Femur (tissue), 1 donor: Measurements from ENCODE around the gene TMOD2.
"Not testable (repeated sequence)": the region's sequence is repeated elsewhere in the genome, so short reads cannot be mapped to it uniquely, and the experiment has no call there.

ENCODE experiments used
- DNase-seq: peaks from one replicate; pipeline ENCODE4 v3.0.0-alpha.2; 2017

TMOD2 gene

DNA sequence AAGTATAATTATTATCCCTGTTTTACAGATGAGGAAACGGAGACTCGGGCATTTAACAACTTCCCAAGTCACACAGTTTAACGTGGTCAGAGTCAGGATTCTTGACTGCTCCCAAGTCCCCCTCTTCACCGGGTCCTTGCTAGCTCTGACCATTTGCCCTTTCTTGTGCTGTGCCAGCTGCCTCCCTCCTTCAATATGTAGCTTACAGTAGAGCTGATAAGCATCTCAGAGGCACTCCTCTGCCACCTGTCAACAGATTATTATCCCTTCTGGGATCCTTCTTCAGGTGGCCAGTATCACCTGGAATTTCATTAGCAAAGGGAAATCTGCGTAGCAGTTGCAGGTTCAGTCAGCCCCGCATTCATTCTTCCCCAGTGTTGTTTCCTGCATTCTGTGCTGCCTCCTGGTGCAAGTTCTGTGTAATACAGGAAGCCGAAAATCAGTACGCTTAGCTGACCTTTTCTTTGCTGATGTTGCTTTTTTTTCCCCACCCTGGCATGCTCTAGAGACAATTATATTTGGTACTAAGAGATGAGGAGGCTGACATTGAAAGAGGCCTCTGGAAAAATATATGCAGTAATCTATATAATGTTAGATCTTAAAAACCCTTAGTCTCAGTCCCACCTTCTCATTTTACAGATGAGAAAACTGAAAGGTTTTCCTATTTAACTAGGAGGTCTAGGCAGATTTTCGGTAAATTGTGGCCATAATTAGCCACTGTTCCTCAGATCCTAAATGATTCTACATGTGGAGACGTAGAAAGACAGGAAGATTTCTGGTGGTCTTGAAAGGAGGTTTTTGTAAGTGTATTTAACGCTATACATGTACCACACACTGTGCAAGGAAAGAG, 24.8 kb downstream of the TMOD2 start:
- peak; percentile 37 for DNase-seq

DNA sequence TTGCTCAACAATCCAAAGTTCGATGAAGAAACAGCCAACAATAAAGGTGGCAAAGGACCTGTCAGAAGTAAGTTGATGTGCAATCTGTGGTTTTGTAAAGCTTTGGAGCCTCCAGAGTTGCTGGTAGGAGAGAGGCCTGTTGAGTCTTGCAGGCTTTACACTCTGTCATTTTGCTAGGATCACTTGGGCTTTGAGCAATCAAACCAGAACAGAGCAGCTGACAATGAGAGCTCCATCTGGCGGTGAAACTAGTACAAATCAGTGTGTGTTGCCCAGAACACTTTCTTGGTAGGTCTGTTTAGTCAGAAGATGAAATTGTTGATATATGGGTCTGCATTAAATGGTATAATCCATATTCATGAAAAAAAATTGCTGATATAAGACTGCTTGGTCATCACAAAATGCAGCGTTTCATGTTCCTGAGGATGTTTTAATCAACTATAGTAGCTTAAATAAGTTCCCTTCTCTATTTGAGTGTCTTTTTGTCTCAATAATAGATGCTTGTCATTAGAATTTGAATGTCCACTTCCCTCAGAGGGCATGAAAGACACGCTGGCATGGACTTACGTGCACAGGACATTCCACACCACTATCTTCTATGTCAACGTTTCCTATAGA, 25.7 kb downstream of the TMOD2 start:
- DNase-seq = peak; percentile 74

DNA sequence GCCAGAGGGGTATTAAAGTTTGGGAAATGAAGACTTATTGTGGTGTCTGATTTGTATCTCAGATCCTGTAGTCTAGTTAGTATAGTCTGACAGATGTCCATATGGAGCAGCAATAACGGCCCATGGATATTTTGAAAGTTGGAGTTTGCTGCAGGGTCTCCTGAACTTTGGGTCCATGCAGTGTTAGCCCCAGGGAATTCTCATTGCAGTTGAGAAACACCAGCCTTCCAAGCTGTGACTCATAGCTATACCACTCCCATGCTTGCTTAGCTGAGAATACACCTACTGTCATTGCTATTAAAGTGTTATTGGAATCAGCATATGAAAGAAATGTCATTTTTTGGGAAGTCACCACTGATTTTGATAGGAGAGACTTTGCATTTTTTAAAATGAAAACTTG, 29.2 kb downstream of the TMOD2 start:
- no peak for DNase-seq

DNA sequence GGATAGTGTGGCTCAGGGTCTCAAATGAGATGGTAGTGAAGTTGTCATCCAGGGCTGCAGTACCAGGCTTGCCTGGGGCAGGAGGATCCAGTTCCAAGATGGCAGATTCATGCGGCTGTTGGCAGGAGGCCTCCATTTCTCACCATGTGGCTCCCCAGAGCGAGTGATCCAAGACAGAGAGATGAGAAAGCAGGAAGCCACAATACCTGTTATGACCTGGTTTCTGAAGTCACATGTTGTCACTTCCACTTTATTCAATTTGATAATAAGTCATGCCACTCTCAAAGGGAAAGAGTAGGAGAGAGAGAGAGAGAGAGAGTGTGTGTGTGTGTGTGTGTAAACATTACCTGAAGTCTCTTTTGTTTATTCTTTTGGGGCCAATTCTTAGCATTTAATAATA, 30.1 kb downstream of the TMOD2 start:
- no peak for DNase-seq

DNA sequence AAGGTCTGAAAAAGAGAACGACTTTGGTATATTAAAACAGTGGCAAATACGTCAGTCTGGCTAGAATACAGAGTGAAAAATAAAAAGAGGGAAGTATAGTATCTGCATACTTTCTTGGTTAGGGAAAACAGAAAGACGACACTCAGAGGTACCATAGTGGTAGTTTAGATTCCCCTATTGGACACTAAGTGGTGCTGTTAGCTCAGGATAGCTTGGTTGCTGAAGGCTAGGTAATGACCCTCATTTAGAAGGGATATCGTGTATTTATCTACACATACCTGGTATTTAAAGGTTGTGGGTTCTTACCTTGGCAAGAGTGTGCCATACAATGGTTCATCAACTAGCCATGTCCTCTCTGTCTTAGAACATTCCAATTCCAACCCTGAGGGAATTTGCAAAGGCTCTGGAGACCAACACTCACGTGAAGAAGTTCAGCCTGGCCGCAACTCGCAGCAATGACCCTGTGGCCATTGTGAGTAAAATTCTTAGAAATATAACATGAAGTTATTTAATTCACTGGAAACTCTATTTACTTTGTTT, 31.0 kb downstream of the TMOD2 start:
- no peak for DNase-seq

DNA sequence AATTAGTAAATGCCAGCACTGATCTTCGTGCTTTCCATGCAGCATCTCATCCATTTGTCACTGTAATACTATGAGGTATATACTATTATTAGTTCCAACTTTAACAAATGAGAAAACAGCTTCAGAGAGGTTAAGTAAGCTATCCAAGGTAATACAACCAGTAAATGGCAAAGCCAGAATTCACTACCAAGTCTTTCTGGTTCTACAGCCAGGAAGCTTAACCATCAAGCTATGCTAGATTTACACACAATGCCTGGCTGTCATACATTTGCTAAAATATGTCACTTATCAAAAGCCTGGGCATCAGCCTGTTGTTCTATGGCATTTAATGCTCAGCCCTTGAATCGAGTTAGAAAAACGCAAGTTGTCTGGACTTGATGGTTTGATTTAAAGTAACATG, 32.6 kb downstream of the TMOD2 start:
- DNase-seq = no peak

DNA sequence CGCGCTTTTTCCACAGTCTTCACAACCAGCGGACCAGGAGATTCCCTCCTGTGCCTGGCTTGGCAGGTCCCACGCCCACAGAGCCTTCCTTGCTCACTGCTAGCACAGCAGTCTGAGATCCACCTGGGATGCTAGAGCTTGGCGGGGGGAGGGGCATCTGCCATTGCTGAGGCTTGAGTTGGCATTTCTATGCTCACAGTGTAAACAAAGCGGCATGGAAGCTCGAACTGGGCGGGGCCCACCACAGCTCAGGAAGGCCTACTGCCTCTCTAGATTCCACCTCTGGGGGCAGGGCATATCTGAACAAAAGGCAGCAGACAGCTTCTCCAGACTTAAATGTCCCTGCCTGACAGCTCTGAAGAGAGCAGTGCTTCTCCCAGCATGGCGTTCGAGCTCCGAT, 35.7 kb downstream of the TMOD2 start:
- not testable (repeated sequence) for DNase-seq

DNA sequence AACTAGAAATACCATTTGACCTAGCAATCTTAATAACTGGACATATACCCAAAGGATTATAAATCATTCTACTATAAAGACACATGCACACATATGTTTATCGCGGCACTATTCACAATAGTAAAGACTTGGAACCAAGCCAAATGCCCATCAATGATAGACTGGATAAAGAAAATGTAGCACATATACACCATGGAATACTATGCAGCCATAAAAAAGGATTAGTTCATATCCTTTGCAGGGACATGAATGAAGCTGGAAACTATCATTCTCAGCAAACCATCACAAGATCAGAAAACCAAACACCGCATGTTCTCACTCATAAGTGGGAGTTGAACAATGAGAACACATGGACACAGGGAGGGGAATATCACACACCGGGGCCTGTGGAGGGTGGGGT, 41.1 kb downstream of the TMOD2 start:
- DNase-seq = not testable (repeated sequence)

DNA sequence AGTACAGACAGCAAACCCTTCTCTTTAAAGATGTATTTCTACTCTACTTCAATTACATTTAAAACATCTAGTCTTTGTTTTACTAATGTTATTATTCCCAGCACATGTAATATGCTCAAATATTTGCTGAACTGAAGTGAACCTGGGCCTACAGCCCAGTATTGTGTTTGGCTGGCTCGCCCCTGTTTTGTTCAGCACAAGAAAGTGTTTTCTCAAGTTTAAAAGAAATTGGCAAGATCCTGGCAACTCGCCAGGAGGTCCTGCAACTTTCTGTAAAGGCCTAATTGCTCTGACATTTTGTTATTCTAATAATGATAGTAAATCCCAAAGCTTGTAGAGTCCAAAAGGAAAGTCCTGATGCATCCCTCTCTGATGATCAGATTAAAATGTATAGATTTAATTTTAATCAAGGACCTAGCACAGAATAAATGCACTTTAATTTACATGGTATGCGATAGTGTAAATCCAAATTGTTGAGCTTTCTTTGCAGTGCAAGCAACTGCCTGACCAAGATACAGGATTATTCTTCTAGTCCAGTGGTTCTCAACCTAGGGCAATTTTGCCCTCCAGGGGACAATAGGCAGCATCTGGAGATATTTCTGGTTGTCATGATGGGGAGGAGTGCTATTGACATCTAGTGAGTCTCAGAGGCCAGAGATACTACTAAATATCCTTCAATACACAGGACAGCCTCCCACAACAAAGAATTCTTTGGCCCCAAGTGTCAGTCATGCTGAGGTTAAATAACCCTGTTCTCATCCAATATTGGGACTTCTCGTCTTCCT, 42.3 kb downstream of the TMOD2 start:
- DNase-seq = peak; percentile 55

DNA sequence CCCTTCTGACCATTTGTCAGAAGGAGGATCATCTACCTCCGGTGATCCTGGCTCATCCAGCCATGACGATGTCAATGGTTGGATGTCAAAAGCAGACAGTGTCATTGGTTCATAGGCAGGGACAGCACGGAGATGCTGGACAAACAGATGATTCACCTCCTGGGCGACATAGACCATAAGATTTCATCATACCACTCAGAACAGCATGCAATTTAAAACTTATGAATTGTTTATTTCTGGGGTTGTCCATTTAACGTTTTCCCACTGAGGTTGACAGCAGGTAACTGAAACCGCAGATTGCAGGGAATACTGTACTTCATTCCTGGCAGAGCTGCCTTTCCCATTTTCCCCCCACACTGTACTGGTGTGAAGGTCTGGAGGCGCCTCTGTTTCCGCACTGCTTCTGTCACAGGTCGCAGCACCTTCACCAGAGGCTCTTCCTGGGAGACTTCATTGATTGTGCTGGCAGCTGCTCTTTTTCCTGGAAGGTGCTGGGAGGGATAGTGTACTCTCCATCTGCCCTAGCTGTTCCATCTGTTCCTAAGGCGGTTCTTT, 45.5 kb downstream of the TMOD2 start:
- no peak for DNase-seq

DNA sequence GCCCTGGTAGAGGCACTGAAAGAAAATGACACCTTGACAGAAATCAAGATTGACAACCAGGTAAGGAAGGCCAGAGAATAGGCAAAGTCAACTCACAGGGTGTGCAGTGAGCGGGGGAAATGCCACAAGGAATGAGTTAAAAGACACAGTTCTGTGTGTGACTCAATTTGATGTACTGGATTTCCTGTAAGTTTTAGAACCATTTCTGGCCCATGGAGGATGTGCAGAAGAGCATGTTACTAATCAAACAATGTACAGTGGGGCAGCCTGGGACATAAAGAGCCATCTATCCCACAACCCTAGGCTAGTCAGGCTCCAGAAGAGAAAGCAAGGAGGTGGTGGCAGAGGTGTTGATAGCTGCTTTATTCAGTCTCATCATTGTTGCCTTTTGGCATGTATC, 46.9 kb downstream of the TMOD2 start:
- no peak for DNase-seq

DNA sequence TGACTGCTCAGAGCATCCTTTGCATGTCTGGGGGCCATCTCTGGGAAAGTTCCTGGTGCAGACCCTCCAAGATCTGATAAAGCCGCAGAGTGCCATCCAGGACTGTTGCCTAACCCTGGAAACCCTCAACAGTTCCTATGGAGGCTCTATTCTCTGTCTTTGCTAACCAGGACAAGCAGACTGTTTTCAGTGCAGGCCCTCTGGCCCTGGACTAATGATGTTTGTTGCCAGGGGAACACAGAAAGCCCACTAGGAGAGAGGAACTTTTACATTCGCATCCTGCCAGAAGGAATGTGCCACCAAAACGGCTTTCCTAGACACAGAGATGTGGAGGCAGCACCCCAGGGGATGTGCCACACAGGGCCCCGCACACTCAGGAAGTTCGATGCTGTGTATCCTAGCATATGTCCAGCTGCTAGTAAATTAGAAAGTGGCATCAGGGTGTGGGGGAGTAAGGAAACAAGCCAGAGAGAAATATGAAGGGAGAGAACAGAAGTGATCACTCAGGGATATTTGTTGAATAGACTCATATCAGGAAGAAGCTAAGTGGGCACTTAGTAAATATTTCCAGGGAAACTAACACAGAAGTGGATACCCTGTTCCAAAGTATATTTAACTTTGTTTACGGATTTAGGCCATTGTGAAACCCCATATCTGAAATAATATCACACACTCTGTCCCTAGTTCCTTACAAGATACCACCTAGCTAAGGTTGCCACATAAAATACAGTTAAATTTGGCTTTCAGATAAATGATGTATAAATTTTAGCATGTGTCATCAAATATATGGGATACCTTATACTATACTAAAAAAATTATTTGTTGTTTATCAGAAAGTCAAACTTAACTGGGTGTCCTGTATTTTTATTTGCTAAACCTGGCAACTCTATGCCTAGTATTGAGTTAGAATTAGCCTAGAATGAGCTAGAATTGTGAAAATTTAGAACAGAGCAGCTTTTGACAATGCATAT, 48.2 kb downstream of the TMOD2 start:
- DNase-seq = no peak

DNA sequence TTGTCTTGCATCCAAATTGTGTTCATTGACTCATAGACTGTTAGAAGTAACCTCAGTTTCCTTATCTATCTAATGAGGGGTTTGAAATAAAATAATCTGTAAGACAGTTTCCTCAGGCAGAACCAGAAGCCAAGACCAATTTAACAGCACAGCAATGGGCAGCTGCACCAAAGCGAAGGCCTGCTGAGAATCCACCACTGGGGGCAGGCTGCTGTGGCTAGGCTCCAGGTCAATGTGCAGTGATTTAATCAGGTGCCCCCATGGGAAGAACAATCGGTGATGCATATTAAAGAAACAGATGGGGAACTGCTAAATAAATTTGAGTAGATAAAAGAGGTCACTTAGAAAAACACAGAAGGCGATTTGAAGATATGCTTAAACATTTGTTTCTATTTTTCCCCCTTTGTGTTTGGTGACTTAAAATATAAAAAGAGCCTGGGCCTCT, 50.0 kb downstream of the TMOD2 start:
- no peak for DNase-seq

DNA sequence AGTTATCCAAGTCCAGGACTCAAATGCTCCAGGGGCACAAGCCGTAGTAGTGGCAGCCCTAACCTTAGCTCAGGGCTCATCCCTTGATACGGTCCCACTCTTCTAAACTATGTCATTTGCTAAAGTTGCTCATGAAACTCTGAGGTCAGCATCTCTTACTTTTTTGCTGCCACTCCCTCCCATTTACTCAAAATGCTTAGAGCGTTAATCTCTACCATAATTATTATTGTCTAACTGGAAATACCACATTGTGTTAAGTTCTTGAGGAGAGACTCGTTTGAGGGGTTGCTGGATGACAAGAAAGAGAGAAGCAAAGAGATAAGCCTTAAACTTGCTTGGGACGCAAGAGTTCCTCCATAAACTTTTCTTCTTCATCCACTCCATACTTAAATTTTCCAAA, 51.2 kb downstream of the TMOD2 start:
- no peak for DNase-seq

DNA sequence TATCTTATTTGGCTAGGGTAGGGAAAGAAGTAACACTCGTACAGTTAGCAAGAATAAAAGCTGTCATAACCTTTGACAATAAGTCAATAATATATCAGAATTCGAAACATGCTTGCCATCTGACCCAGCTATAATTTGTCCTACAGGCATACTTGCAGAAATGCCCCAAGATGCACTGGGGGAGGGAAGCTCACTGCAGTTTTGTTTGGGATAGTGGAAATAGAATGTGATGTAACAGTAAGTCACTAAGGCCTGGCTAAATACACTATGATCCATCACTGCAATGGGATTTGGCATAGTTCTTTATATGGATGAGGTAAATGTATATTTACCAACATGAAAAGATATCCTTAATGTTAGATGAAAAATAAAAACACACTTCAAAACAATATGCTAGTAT, 52.6 kb downstream of the TMOD2 start:
- DNase-seq = no peak

DNA sequence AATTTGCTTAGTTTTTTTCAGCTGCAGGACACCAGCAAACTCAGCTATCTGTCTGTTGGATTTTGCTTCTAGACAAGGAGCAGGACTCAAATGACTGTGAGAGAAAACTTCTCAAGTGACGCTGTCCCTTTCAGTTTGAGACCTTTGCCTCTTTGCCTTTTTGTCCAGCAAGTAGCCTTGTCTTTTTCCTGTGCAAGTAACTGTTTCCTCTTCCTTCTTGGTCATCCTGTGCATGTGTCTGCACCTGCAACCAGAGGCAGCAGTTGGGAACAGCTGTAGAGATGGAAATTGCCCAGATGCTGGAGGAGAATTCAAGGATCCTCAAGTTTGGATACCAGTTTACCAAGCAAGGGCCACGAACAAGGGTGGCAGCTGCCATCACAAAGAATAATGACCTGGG, 54.7 kb downstream of the TMOD2 start:
- no peak for DNase-seq

DNA sequence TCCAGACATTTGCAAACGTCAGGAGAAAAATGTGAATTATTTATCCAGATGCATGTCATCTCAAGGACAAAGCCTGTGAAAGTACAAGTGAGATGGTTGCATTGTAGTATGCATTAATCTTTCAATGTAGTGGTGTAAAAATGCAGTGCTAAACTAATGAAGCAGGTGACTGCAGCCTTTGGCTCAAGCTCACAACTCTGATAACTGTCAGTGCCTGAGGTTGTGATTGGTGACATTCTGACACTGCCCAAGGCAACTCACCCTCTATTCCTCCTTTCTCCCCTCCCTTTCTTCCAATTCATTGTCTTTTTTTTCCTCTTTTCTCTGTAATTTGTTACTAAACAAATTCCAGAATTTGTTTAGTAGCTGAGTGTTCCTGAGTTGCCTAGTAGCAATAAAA, 58.1 kb downstream of the TMOD2 start:
- DNase-seq = no peak

DNA sequence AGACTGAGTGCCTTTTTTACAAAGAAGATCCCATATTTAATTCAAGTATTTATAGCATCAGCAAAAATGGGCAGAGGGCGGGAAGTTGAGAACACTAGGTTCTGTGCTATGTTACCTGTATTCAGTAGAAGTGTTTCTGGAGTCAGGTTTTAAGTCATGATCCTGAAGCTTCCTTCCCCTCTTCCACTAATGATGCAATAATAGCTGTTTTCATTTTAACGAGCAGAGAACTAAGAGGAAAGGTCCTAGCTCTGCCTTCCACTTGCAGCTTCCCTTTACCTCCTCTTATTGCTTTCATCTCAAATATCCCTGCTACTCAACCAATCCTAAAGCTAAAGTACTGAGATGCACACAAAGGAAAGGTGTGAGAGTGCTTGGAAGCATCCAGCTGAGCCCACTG, 61.2 kb downstream of the TMOD2 start:
- no peak for DNase-seq

DNA sequence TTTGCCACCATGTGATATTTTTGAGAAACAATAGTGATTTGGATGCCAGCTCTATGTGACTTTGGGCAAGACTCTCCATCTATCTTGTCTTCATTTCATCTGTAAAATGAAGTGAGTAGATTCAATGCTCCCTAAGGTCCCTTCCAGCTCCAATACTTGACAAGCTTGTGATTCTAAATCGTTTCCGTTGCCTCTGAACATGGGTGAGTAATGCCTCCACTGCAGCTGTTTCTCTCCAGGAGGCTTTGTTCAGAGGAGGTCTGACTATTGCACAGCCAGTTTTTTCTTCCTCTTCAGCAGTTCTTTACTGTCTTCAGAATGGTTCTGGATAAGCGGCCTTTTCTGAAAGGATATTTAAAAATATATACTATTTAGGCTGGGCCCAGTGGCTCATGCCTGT, 63.2 kb downstream of the TMOD2 start:
- no peak for DNase-seq

DNA sequence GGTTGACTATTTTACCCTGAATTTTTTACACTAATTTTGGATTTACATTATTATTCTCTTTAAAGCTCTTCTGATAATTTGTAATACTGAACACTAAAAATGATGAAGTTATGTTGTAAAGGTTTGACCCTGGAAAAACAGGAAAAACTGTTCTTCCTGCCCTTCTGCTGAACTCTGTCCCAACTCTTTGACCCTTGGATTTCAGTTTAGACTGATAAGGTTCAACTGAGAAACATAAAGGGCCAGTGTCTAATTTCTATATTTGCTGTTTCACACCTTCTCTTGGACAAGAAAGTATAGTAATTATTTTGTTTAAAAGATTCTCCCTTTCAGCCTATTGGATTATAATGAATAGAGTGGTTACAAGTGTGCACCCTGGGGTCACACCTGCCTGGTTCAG, 65.2 kb downstream of the TMOD2 start:
- no peak for DNase-seq

DNA sequence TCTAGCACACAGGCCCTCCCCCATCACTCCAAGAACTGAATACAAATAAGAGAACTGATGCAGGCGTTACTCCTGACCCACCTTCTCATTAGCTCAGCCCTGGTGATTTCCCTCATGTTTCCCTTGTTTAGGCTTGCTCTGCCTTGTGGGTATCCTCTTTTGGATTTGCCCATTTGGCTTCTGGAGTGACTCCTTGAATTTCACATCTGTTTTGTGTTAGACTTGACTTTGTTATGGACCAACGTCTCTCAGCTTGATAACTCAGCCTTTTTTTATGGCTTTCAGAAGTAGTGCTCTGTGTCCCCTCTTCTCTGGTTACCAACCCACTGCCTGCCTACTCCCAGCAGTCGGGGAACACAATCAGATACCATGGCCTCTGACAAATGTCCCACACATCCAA, 66.8 kb downstream of the TMOD2 start:
- no peak for DNase-seq

DNA sequence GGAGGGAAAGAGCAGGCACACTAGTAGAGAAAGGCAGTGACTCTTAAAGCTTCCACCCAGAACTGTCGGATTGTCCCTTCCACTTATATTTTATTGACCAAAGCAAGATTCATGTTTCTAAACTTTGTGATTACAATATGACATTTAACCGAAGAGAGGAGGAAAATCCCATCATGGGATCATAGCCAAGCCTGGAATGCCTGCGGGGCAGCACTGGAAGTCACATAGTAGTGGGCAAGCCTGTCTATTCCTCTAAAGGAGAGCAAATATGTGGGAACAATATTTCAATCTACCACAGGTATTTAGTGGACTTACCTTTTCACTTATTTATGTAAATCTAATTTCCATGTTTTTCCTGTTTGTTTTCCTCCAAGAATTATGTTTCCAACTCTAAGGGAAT, 74.3 kb downstream of the TMOD2 start:
- no peak for DNase-seq
